ENCODE data around the gene E2F8. TPM values are rescaled to one million over a fixed set of nuclear protein-coding genes. Genes with fewer than 3 reads are reported as not detected.
A peak's percentile ranks its signal among the peaks of the same experiment; 100 is the strongest.

Gene E2F8
- total RNA-seq, 1 donor from 2014 or later: 4.2 TPM

DNA sequence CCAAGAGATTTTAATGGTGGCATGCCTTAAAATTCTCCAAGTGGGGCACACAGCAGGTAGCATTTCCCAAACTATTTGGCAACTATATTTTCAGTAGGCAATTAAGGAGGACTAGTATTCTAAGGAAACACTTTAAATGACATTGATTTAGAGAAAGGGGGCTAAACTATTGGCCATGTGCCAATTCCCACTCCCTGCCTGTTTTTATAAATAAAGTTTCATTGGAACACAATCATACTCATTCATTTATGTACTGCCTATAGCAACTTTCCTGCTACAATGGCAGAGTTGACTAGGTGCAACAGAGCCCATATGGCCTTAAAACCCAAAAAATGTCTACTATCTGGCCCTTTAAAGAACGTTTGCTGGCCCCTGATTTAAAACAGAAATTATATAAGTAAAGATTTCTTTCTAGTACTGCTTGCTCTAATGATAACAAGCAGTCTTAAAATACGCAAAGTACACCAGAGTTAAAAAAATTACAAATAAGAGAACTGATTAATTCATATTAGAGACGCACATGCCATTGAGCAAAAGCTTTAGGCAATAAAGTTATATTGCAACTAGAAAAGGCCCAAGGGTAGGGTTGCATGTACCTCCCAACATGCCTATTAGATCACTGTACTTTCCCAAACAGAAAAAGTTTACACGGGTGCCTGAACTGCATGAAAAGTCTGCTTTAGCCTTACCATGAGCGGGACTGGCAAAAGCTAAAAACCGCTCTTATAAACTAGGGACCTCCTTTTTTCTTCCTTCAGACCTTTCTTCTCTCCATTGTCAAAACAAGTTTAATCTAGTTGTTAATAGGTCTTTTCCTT is 14.2 kb downstream of the E2F8 start:
- Histone ChIP-seq H3K4me3 (ENCODE audit: low read length in 3 of 3) (no peak overlapping the region), H3K9me3 (ENCODE audit: control insufficient read depth in 3 of 3, low read length in 3 of 3) (peaks cover 0 to 3% (median 0%) of the 10 kb centered on the region in 3 donors), H3K27me3 (ENCODE audit: control insufficient read depth in 3 of 3, insufficient read depth in 3 of 3, low read length in 3 of 3) (no peaks in the 10 kb centered on the region), H3K36me3 (ENCODE audit: control insufficient read depth in 3 of 3, insufficient read depth in 3 of 3, low read length in 3 of 3) (peaks cover 0 to 5% (median 4%) of the 10 kb centered on the region in 3 donors), H3K27ac (ENCODE audit: low read depth, low read length) (peak overlapping the region; percentile 86), H3K4me1 (ENCODE audit: control insufficient read depth in 3 of 3, insufficient read depth in 3 of 3, low read length in 3 of 3) (peaks cover 29 to 46% (median 33%) of the 10 kb centered on the region in 3 donors), H3K9ac (ENCODE audit: low read depth in 1 of 3, low read length in 3 of 3) (no peak overlapping the region)

- Histone ChIP-seq H3K27ac (ENCODE audit: low read depth, low read length) (peak overlapping the region; percentile 86), H3K9ac (ENCODE audit: low read depth in 1 of 3, low read length in 3 of 3) (peak overlapping the region in 2 of 3 donors; percentile 27 to 55), H3K9me3 (ENCODE audit: control insufficient read depth in 3 of 3, low read length in 3 of 3) (peaks cover 0 to 3% (median 0%) of the 10 kb centered on the region in 3 donors), H3K4me3 (ENCODE audit: low read length in 3 of 3) (peak overlapping the region in 2 of 3 donors; percentile 11 to 29), H3K27me3 (ENCODE audit: control insufficient read depth in 3 of 3, insufficient read depth in 3 of 3, low read length in 3 of 3) (no peaks in the 10 kb centered on the region), H3K36me3 (ENCODE audit: control insufficient read depth in 3 of 3, insufficient read depth in 3 of 3, low read length in 3 of 3) (no peaks in the 10 kb centered on the region), H3K4me1 (ENCODE audit: control insufficient read depth in 3 of 3, insufficient read depth in 3 of 3, low read length in 3 of 3) (peaks cover 32 to 52% (median 39%) of the 10 kb centered on the region in 3 donors)
These were observed 15.2 kb downstream of the E2F8 start for GRCh38 chr11:19225581-19225980.

GRCh38 chr11:19225123-19225522 is 15.6 kb downstream of the E2F8 start:
- peaks cover 0 to 3% (median 0%) of the 10 kb centered on the region in 3 donors for H3K9me3 ChIP-seq (ENCODE audit: control insufficient read depth in 3 of 3, low read length in 3 of 3)
- H3K9ac ChIP-seq (ENCODE audit: low read depth in 1 of 3, low read length in 3 of 3): peak overlapping the region in 1 of 3 donors; percentile 55
- peak overlapping the region in 2 of 3 donors; percentile 11 to 29 for H3K4me3 ChIP-seq (ENCODE audit: low read length in 3 of 3)
- H3K27me3 ChIP-seq (ENCODE audit: control insufficient read depth in 3 of 3, insufficient read depth in 3 of 3, low read length in 3 of 3): no peaks in the 10 kb centered on the region
- peak overlapping the region; percentile 86 for H3K27ac ChIP-seq (ENCODE audit: low read depth, low read length)
- no peaks in the 10 kb centered on the region for H3K36me3 ChIP-seq (ENCODE audit: control insufficient read depth in 3 of 3, insufficient read depth in 3 of 3, low read length in 3 of 3)
- peaks cover 32 to 52% (median 38%) of the 10 kb centered on the region in 3 donors for H3K4me1 ChIP-seq (ENCODE audit: control insufficient read depth in 3 of 3, insufficient read depth in 3 of 3, low read length in 3 of 3)

DNA sequence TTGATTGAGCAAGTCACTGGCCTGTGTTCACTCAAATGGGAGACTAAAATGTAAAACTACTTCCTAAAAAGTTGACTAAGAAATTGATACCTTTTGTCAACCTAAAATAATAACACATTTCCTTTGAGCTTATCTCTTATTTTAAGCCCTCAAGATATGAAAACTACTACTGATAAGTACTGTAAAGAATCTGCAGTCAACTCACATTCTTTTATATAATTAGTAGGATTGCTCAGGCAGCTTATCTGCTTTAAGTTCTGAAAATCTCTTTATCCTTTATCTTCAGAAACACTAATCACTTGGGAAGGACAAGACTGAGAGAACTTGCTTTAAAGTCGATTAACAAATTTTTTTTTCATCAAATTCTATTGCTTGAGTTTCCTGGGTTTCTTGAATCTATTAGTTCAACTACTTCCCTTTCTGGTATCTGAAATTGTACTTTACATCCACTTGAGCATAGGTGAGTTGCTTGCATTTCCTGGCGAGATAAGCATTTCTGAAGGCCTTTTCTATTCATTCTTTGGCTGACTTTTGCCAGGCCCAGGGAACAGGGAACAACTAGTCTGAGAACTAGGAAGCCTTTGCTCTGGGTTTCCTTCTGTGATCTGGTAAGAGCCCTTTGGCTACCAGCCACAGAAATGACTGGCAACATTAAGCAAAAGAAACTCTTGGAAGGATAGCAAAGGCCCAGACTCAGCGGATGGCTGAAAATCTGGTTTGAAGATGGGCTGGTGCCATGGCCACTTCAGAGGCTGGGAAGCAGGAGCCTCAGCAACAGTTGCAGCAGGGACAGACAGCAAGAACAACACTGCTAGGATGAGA is 19.6 kb downstream of the E2F8 start:
- Histone ChIP-seq H3K9me3 (ENCODE audit: control insufficient read depth in 3 of 3, low read length in 3 of 3) (peaks cover 0 to 3% (median 0%) of the 10 kb centered on the region in 3 donors), H3K27me3 (ENCODE audit: control insufficient read depth in 3 of 3, insufficient read depth in 3 of 3, low read length in 3 of 3) (no peaks in the 10 kb centered on the region), H3K9ac (ENCODE audit: low read depth in 1 of 3, low read length in 3 of 3) (peak overlapping the region in 1 of 3 donors; percentile 52), H3K36me3 (ENCODE audit: control insufficient read depth in 3 of 3, insufficient read depth in 3 of 3, low read length in 3 of 3) (no peaks in the 10 kb centered on the region), H3K27ac (ENCODE audit: low read depth, low read length) (peak overlapping the region; percentile 80), H3K4me3 (ENCODE audit: low read length in 3 of 3) (no peak overlapping the region), H3K4me1 (ENCODE audit: control insufficient read depth in 3 of 3, insufficient read depth in 3 of 3, low read length in 3 of 3) (peaks cover 41 to 62% (median 46%) of the 10 kb centered on the region in 3 donors)

DNA sequence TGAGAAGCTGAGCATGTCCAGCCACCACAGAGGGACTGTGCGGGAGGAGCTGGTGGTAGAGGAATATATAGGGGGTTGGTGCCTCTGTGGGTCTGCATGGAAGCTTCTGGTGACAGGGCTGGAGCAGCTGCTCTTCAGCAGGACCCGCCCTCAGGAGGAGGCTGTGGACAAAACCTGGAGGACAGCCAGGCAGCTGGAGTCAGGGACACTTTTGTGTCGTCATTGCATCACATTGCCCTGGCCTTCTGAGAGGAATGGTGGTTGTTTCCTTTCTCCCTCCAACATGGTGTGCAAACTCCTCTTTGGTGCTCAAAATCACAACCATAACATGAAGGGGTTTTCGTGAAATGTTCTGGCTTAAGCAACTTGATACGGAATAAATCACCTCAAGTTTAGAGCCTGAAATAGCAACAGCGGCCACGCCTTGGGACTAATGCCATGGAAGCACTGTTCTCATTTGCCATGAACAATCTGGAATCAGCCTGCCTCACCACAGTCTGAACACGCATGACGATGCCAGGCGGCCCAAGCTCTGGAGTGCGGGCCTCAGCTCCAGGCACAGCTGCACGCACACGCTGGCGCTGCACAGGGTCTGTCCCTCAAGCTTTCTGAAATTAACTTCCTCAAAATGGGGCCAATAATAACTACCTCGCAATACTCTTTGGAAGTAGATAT is 21.8 kb downstream of the E2F8 start:
- Histone ChIP-seq H3K9ac (ENCODE audit: low read depth in 1 of 3, low read length in 3 of 3) (peak overlapping the region; percentile 25 to 79 (median 76)), H3K36me3 (ENCODE audit: control insufficient read depth in 3 of 3, insufficient read depth in 3 of 3, low read length in 3 of 3) (no peaks in the 10 kb centered on the region), H3K4me3 (ENCODE audit: low read length in 3 of 3) (peak overlapping the region; percentile 7 to 59 (median 55)), H3K27me3 (ENCODE audit: control insufficient read depth in 3 of 3, insufficient read depth in 3 of 3, low read length in 3 of 3) (no peaks in the 10 kb centered on the region), H3K9me3 (ENCODE audit: control insufficient read depth in 3 of 3, low read length in 3 of 3) (peaks cover 0 to 3% (median 0%) of the 10 kb centered on the region in 3 donors), H3K4me1 (ENCODE audit: control insufficient read depth in 3 of 3, insufficient read depth in 3 of 3, low read length in 3 of 3) (peaks cover 27 to 44% (median 30%) of the 10 kb centered on the region in 3 donors), H3K27ac (ENCODE audit: low read depth, low read length) (peak overlapping the region; percentile 93)

GRCh38 chr11:19218216-19218615 is 22.5 kb downstream of the E2F8 start:
- Histone ChIP-seq H3K9me3 (ENCODE audit: control insufficient read depth in 3 of 3, low read length in 3 of 3) (peaks cover 0 to 3% (median 0%) of the 10 kb centered on the region in 3 donors), H3K27me3 (ENCODE audit: control insufficient read depth in 3 of 3, insufficient read depth in 3 of 3, low read length in 3 of 3) (no peaks in the 10 kb centered on the region), H3K27ac (ENCODE audit: low read depth, low read length) (peak overlapping the region; percentile 93), H3K4me3 (ENCODE audit: low read length in 3 of 3) (peak overlapping the region; percentile 7 to 59 (median 55)), H3K4me1 (ENCODE audit: control insufficient read depth in 3 of 3, insufficient read depth in 3 of 3, low read length in 3 of 3) (peaks cover 27 to 40% (median 30%) of the 10 kb centered on the region in 3 donors), H3K36me3 (ENCODE audit: control insufficient read depth in 3 of 3, insufficient read depth in 3 of 3, low read length in 3 of 3) (no peaks in the 10 kb centered on the region), H3K9ac (ENCODE audit: low read depth in 1 of 3, low read length in 3 of 3) (peak overlapping the region; percentile 25 to 79 (median 76))

- Histone ChIP-seq H3K4me1 (ENCODE audit: control insufficient read depth in 3 of 3, insufficient read depth in 3 of 3, low read length in 3 of 3) (peaks cover 26 to 31% (median 30%) of the 10 kb centered on the region in 3 donors), H3K9ac (ENCODE audit: low read depth in 1 of 3, low read length in 3 of 3) (no peak overlapping the region), H3K36me3 (ENCODE audit: control insufficient read depth in 3 of 3, insufficient read depth in 3 of 3, low read length in 3 of 3) (no peaks in the 10 kb centered on the region), H3K4me3 (ENCODE audit: low read length in 3 of 3) (no peak overlapping the region), H3K27me3 (ENCODE audit: control insufficient read depth in 3 of 3, insufficient read depth in 3 of 3, low read length in 3 of 3) (no peaks in the 10 kb centered on the region), H3K27ac (ENCODE audit: low read depth, low read length) (peak overlapping the region; percentile 93), H3K9me3 (ENCODE audit: control insufficient read depth in 3 of 3, low read length in 3 of 3) (no peaks in the 10 kb centered on the region)
These were observed 23.9 kb downstream of the E2F8 start for GRCh38 chr11:19216709-19217374.

GRCh38 chr11:19216021-19216420 is 24.7 kb downstream of the E2F8 start:
- Histone ChIP-seq H3K27me3 (ENCODE audit: control insufficient read depth in 3 of 3, insufficient read depth in 3 of 3, low read length in 3 of 3) (no peaks in the 10 kb centered on the region), H3K36me3 (ENCODE audit: control insufficient read depth in 3 of 3, insufficient read depth in 3 of 3, low read length in 3 of 3) (no peaks in the 10 kb centered on the region), H3K27ac (ENCODE audit: low read depth, low read length) (no peak overlapping the region), H3K4me1 (ENCODE audit: control insufficient read depth in 3 of 3, insufficient read depth in 3 of 3, low read length in 3 of 3) (peaks cover 20 to 23% (median 23%) of the 10 kb centered on the region in 3 donors), H3K9ac (ENCODE audit: low read depth in 1 of 3, low read length in 3 of 3) (no peak overlapping the region), H3K4me3 (ENCODE audit: low read length in 3 of 3) (no peak overlapping the region), H3K9me3 (ENCODE audit: control insufficient read depth in 3 of 3, low read length in 3 of 3) (no peaks in the 10 kb centered on the region)
